Mucosa of descending colon (tissue), 3 donors: ENCODE data around the gene CTPS2. TPM values are rescaled to one million over a fixed set of nuclear protein-coding genes. Genes with fewer than 3 reads are reported as not detected.

Experiments used
- ATAC-seq: fragments of 200-7000 bp; cut with Tn5 transposase; one replicate; pipeline ENCODE4 v1.9.1; 2020; ENCODE audit warnings: mild to moderate bottlenecking, moderate library complexity
- DNase-seq, 3 donors: peaks; one replicate each; pipeline ENCODE4 v3.0.0-alpha.2; 2020
- H3K36me3 ChIP-seq: fragments of 200-600 bp; one replicate; pipeline ENCODE4 v1.8.0; 2021; ENCODE audit warnings: low read depth, mild to moderate bottlenecking
- H3K4me1 ChIP-seq: fragments of 200-600 bp; one replicate; pipeline ENCODE4 v1.8.0; 2021; ENCODE audit warnings: low read depth, mild to moderate bottlenecking
- H3K4me3 ChIP-seq: fragments of 200-600 bp; one replicate; pipeline ENCODE4 v1.8.0; 2021; ENCODE audit warnings: mild to moderate bottlenecking
- H3K9me3 ChIP-seq: fragments of 200-600 bp; one replicate; pipeline ENCODE4 v1.8.0; 2021; ENCODE audit warnings: mild to moderate bottlenecking
- intact Hi-C, 2 donors: fragments of 100-400 bp; cut with DNase I in 1 of 2; cut with micrococcal nuclease in 1 of 2; formaldehyde crosslinking; loops; one replicate each; pipeline versions ENCODE4 v1.11.0 to v1.11.1; 2022; cut with DNase I, micrococcal nuclease
- total RNA-seq, 3 donors: library from RNA; stranded (reverse); fragmentation: NEBNext Ultra II Directional in 2 of 3; extraction: Animal tissue kit (Norgen Biotek cat#: 25700) in 2 of 3; gene quantifications; one replicate each; pipeline versions ENCODE4 v1.2.1 to v1.2.4, GENCODE V29; 2021 to 2023
- TF ChIP-seq, protein P1 (sequence below): fragments of 200-600 bp; IDR thresholded peaks from one replicate; pipeline ENCODE4 v1.8.0; 2022; ENCODE audit warnings: antibody characterized with exemption, mild to moderate bottlenecking
- donor health status: DM: no; HTN: no; CAD: no; lungs with moderate emphysema.
- donor health status: DM: no; HTN: no; CAD: no.
- donor health status: DM: no; HTN: yes; CAD: no.

CTPS2 gene
- total RNA-seq, 3 donors from 2014 or later, result 15.0 to 19.0 (median 16.0) TPM

DNA sequence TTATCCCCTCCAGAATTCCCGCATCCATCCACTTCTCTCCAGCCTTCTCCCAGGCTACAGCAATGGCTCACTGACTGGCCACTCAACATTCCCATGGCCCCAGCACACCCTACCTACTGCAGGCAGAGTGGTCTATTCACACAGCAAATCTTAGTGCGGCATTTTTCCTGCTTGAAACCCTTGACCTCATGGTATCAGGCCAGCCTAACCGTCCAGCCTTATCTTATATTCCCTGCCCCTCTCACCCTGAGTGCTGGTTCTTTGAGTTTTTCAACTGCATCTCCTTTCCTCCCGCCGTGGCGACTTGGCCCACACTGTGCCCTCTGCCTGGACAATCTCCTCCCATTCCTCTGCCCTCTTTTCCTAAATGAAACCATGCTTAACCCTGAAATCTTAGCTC, 72.5 kb downstream of the CTPS2 start:
- Histone ChIP-seq H3K4me3 (no peak overlapping the region), H3K4me1 (no peaks in the 10 kb centered on the region), H3K36me3 (no peaks in the 10 kb centered on the region), H3K9me3 (no peaks in the 10 kb centered on the region)
- ATAC-seq (no peak), DNase-seq (no peak)
- TF ChIP-seq, protein P1, sequence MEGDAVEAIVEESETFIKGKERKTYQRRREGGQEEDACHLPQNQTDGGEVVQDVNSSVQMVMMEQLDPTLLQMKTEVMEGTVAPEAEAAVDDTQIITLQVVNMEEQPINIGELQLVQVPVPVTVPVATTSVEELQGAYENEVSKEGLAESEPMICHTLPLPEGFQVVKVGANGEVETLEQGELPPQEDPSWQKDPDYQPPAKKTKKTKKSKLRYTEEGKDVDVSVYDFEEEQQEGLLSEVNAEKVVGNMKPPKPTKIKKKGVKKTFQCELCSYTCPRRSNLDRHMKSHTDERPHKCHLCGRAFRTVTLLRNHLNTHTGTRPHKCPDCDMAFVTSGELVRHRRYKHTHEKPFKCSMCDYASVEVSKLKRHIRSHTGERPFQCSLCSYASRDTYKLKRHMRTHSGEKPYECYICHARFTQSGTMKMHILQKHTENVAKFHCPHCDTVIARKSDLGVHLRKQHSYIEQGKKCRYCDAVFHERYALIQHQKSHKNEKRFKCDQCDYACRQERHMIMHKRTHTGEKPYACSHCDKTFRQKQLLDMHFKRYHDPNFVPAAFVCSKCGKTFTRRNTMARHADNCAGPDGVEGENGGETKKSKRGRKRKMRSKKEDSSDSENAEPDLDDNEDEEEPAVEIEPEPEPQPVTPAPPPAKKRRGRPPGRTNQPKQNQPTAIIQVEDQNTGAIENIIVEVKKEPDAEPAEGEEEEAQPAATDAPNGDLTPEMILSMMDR, result no peak
- intact Hi-C loops, result no loop called here

DNA sequence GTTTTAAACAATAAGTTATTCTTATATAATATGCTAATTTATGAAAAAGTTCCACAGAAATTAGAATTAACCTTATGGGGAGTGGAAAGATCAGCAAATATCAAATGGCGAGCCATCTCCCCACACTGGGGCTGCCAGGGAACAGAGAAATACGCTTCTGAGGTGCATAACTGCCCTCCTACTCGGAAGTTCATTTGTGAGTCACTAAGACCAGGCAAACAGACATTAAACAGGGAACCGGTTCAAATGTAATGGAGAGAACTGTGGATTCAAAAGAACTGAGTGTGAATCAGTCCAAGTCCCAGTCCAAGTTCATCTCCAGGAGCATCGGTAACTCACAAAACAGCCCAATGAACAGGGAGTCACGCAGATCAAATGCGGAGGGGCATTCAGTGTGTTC, 73.9 kb downstream of the CTPS2 start:
- intact Hi-C loops, result no loop called here
- Histone ChIP-seq H3K4me3 (no peak overlapping the region), H3K4me1 (no peaks in the 10 kb centered on the region), H3K36me3 (no peaks in the 10 kb centered on the region), H3K9me3 (no peaks in the 10 kb centered on the region)
- DNase-seq, result no peak
- TF ChIP-seq, protein P1, result no peak
- no peak for ATAC-seq

DNA sequence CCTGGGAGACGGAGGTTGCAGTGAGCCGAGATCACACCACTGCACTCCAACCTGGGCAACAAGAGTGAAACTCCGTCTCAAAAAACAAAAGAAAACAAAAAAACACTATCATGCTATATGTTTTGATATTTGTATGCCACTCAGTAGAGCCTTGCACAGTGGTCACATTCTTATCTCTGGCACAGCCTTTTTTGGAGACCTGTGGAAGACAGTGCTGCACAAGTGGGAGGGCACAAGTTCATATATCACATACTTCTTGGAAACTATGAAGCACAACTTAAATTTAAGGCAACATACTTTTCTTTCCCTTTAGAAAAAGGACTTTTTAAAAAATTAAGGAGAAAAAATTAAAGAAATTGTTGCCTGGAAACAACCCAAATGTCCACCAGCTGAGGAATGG, 76.9 kb downstream of the CTPS2 start:
- ATAC-seq, result no peak
- H3K9me3 ChIP-seq, result no peaks in the 10 kb centered on the region
- intact Hi-C loops, result no loop called here
- TF ChIP-seq, protein P1, result no peak
- no peaks in the 10 kb centered on the region for H3K4me1 ChIP-seq
- no peak for DNase-seq
- H3K36me3 ChIP-seq, result no peaks in the 10 kb centered on the region
- H3K4me3 ChIP-seq, result no peak overlapping the region

DNA sequence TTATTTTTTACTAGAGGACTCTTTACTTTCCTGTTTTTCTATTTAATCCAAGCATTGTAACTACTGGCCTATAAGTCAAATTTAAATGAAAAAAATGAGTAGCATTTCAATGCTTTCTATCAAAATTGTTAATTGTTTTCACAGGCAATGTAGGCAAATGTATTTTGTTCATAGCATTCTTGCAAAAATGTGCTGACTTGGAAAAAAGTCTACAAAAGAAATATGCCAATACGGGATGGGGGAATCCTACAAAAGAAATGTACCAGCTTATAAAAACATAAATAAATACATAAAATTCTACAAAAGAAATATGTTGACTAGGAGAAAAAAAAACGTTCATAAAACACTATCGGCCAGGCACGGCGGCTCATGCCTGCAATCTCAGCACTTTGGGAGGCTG, 77.4 kb downstream of the CTPS2 start:
- TF ChIP-seq, protein P1, result no peak
- Histone ChIP-seq H3K4me3 (no peak overlapping the region), H3K4me1 (no peaks in the 10 kb centered on the region), H3K9me3 (no peaks in the 10 kb centered on the region), H3K36me3 (no peaks in the 10 kb centered on the region)
- ATAC-seq (no peak), DNase-seq (no peak)
- intact Hi-C loops, result no loop called here

DNA sequence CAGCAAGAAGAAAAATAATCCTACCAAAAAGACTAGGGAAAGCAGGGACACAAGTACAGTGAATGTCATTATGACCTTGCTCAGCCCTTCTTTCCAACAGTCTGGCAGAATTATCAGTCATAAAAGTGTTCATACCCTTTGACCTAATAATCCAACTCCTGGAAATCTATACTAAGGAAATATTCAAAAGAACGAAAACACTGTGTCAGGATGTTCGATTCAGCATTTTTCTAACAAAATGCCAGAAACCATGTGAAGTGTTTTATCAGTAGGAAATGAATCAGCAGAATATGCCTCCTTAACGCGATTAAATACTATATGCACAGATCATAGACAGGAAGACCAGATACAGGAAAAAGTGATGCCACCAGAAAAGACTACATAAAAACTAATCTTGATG, 78.7 kb downstream of the CTPS2 start:
- ATAC-seq, result no peak
- no peak for DNase-seq

More for the DNA sequence above, 78.7 kb downstream of the CTPS2 start:
- H3K36me3 ChIP-seq, result no peaks in the 10 kb centered on the region
- no peaks in the 10 kb centered on the region for H3K4me1 ChIP-seq
- H3K9me3 ChIP-seq, result no peaks in the 10 kb centered on the region
- TF ChIP-seq, protein P1, result no peak
- no peak overlapping the region for H3K4me3 ChIP-seq
- intact Hi-C loops, result no loop called here
